ENCODE data around the gene C9orf50.

C9orf50 gene

GRCh38 chr9:129587487-129588262 is 33.2 kb downstream of the C9orf50 start:
- FAIRE-seq, result no peak

GRCh38 chr9:129586685-129587084 is 34.2 kb downstream of the C9orf50 start:
- FAIRE-seq, result no peak

- FAIRE-seq, result no peak
Observed at GRCh38 chr9:129586245-129586644, 34.7 kb downstream of the C9orf50 start.

GRCh38 chr9:129585352-129585751 is 35.5 kb downstream of the C9orf50 start:
- FAIRE-seq, result no peak

DNA sequence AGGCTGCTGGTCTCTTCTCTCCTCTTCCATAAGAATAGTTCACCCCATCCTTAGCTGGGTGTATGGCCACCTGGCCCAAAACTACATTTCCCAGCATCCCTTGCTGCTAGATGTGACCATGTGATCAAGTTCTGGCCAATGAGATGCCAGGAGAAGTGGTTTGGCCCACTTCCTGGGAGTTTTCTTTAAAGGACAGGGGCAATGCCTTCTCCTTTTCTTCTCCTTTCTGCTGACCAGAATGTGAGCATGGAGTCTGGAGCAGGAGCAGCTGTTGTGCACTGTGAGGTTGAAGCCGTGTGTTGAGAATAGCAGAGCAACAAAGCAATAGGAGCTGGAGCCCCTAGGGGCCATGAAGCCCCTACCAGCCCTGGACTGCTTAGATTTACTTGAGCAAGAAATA is 36.8 kb downstream of the C9orf50 start:
- peak; percentile 32 for FAIRE-seq

GRCh38 chr9:129583308-129584038 is 37.4 kb downstream of the C9orf50 start:
- no peak for FAIRE-seq

- no peak for FAIRE-seq
Observed at GRCh38 chr9:129582855-129583254, 38.0 kb downstream of the C9orf50 start.

- FAIRE-seq, result no peak
Observed at GRCh38 chr9:129581505-129582189, 39.3 kb downstream of the C9orf50 start.

GRCh38 chr9:129580211-129580915 is 40.5 kb downstream of the C9orf50 start:
- no peak for FAIRE-seq

GRCh38 chr9:129579294-129579693 is 41.6 kb downstream of the C9orf50 start:
- FAIRE-seq, result no peak

DNA sequence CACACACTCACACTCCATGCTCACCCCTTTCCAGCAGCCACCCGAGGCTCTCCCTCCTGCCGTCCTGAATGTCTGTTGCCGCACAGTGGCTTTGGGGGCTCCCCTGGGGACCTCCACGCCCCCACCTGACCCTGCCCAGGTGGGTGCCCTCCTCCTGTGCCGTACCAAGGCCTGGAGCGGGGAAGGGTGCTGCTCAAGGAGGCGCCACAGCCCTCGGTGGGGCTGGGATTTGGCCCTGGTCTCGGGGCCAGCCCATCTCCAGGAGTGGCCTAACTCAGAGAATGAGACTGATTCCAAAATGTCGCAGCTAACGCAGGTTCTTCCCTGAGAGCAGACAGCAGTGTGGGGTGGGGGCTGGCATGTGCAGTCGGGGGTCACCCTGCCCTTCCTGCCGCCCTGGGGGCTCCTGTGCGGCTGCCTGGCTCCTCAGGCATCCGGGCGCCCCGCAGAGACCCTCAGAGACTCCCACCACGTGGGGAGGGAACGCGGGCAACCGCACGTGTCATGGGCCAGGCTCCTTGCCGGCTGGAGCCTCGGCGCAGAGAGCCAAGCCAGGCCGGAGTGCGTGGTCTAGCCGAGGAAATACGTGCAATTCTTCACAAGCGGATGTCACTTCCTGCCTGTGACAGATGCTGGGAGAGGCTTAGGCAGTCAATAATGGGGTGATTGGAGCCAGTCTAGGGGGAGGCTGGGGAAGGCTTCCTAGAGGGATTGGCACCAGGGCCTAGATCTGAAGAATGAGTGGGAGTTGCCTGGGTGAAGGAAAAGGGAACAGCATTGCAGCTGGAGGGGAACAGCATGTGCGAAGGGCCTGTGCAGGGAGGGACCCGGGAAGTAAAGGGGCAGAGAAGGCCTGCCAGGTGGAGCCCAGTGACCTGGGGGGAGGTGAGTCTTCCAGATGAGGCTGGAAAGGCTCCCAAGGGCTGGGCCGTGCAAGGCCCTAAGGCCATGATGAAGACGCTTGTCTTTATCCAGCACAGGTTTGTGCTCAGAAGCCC is 44.1 kb downstream of the C9orf50 start:
- no peak for FAIRE-seq

DNA sequence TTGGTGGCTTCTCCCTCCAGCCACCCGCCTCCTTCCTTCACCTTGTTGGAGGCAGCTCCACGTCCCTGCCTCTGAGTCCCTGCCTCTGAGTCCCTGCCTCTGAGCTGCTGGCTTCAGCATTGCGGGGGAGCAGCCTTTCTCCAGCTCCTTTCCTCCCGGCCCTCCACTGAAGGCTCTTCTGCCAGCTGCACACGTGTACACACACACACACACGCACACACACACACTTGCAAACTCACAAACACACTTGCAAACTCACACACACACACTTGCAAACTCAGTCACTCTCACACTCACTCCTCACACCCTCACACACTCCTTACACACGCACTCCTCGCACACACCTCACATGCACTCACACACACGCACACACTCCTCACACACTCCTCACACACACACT is 45.1 kb downstream of the C9orf50 start:
- no peak for FAIRE-seq

DNA sequence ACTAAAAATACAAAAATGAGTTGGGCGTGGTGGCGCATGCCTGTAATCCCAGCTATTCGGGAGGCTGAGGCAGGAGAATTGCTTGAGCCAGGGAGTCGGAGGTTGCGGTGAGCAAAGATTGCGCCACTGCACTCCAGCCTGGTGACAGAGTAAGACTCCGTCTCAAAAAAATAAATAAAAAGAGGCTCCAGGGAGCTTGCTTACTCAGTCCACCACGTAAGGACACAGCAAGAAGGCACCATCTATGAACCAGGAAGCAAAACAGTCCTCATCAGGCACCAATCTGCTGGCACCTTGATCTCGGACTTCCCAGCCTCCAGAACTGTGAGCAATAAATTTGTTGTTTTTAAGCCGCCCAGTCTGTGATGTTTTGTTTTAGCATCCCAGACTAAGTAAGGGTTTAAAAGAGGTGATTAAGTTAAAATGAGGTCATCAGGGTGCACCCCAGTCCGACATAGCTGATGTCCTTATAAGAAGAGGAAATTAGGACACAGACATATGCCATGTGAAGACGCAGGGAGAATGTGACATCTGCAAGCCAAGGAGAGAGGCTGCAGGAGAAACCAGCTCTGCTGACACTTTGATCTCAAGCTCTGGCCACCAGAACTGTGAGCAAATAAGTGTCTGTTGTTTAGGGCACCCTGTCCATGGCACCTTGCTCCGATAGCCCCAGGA is 45.9 kb downstream of the C9orf50 start:
- FAIRE-seq, result no peak

DNA sequence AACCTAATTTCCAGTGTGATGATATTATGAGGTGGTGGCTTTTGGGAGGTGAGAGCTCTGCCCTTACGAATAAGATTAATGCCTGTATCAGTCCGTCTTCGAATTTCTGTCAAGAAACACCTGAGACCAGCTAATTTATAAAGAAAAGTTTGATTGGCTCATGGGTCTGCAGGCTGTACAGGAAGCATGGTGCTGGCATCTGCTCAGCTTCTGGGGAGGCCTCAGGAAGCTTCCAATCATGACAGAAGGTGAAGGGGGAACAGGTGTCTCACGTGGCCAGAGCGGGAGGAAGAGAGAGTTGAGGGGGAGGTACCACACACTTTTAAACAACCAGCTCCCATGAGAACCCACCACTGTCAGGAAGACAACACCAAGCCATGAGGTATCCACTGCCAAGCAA is 46.9 kb downstream of the C9orf50 start:
- FAIRE-seq, result no peak

DNA sequence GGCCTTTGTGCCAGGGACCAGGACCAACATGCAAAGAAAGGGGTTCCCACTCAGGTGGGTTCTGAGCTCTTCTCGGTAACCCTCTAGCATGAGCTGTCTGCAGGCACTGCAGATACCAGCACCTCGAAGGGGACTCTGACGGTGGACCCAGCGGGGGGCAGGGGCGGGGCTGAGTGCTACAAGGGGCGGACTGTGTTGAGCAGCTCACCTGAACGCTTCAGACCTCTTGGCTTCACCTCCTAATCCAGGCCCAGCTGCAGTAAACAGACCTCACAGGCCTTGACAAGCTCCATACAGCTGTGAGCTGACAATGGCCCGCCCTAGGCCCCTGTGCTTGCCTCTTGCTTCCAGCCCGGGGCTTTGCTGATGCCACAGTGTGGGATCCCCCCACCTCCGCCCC is 48.4 kb downstream of the C9orf50 start:
- FAIRE-seq, result no peak

- FAIRE-seq, result no peak
Observed at GRCh38 chr9:129572052-129572425, 48.9 kb downstream of the C9orf50 start.

- FAIRE-seq, result no peak
Observed at GRCh38 chr9:129571298-129572051, 49.4 kb downstream of the C9orf50 start.

DNA sequence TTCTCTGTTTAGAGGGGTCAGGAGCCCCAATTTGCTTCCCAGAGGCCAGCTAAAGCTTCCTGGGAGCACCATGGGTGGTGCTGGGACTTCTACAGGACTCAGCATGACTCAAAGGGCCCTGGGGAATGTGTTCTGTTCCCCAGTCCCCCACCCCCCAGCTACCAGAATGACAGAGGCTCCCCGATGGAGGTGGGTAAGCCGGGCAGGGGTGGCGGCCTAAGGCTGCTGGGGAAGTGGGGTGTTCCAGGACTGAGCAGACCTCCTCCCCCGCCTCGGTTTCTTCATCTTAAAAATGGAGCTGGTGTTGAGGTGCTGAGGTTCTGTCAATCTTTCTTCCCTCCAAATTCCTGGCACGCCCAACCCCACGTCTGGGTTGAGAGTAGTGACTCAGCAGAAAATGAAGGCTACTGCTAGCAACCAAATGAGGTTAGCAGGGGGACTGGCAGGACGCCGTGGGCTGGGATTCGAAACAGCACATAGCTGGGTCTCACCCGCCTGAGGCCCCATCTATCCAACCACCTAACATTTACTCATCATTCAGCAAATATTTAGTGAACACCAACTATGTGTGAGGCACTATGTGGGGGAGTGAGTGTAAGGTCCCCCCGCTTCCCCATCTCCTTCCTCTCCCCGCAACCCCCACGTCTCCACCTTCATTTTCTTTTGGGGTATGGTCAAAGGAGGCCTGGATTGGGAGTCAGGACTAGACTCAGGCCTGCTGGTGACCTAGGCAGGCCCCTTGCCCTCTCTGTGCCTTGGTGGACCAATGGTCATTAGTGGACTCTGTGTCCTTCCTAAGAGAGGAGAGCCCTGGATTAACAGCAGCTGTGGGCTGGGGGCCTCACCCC is 50.2 kb downstream of the C9orf50 start:
- peak; percentile 64 for FAIRE-seq
